HCT116 (cell line): ENCODE results near the gene RUNX2. TPM values are rescaled to one million over a fixed set of nuclear protein-coding genes. Genes with fewer than 3 reads are reported as not detected.

Source experiments
- ATAC-seq: fragments of 200-7000 bp; cut with Tn5 transposase; 2 replicates; pipeline ENCODE4 v1.9.1; 2020; ENCODE audit warnings: mild to moderate bottlenecking, moderate library complexity
- BruUV-seq: library from RNA; stranded (reverse); fragments of 400-500 nt; replicated peaks from 2 replicates; lab custom pipeline; 2021; lab: Mats Ljungman, UMichigan
- CTCF ChIA-PET: fragments of 300-600 bp; sonication (Branson Sonifier 250); formaldehyde crosslinking; loops from one replicate; lab custom pipeline; 2021; ENCODE audit warnings: antibody characterized with exemption; lab: Charles Lee
- POLR2A ChIA-PET: fragments of 300-600, 350-600 bp; sonication (Branson Sonifier 250); formaldehyde crosslinking; loops from one replicate; lab custom pipeline; 2021; ENCODE audit warnings: antibody characterized with exemption; lab: Charles Lee
- RAD21 ChIA-PET, 2 experiments: fragments of 300-600 bp; sonication (Branson Sonifier 250); formaldehyde crosslinking; loops; one replicate each; lab custom pipeline; 2023; ENCODE audit warnings: low total read pairs in 2 of 2; ENCODE audit not compliant: uncharacterized antibody in 2 of 2, unreplicated experiment in 2 of 2, low non-redundant PET in 1 of 2; lab: Charles Lee
- DNase-seq: peaks from one replicate; pipeline ENCODE4 v3.0.0-alpha.2; 2010; ENCODE audit warnings: low read depth, low spot score
- H2AFZ ChIP-seq: fragments of 200-600 bp; shearing (Covaris generic), sonication (generic); 2 replicates; pipeline ENCODE4 v1.6.1; 2017; ENCODE audit warnings: low read depth, mixed run types, mixed read lengths, antibody characterized with exemption, low read length; ENCODE audit not compliant: poor library complexity, severe bottlenecking
- H3K27ac ChIP-seq: 2 replicates; pipeline ENCODE4 v1.5.1; 2012; ENCODE audit warnings: low read depth, low read length
- H3K27me3 ChIP-seq: fragments of 200-600 bp; sonication (generic); 2 replicates; pipeline ENCODE4 v1.6.1; 2016; ENCODE audit warnings: mixed run types, low read length, mixed read lengths; ENCODE audit not compliant: insufficient read depth
- H3K36me3 ChIP-seq, 2 experiments: fragments of 200-500 bp in 1 of 2; fragments of 200-600 bp in 1 of 2; sonication (Bioruptor generic) in 1 of 2; sonication (generic) in 1 of 2; 2 replicates each; pipeline versions ENCODE4 v1.5.1 to v1.6.1; 2014 to 2016; ENCODE audit warnings: low read length in 2 of 2, inconsistent platforms in 1 of 2, mixed read lengths in 1 of 2, mixed run types in 1 of 2; ENCODE audit not compliant: insufficient read depth in 2 of 2, control insufficient read depth in 1 of 2
- H3K4me1 ChIP-seq, 2 experiments: fragments of 200-600 bp in 1 of 2; sonication (generic) in 1 of 2; 2 replicates each; pipeline versions ENCODE4 v1.5.1 to v1.6.1; 2012 to 2017; ENCODE audit warnings: low read length in 2 of 2, inconsistent platforms in 1 of 2, mild to moderate bottlenecking in 1 of 2, mixed read lengths in 1 of 2, mixed run types in 1 of 2, moderate library complexity in 1 of 2; ENCODE audit not compliant: insufficient read depth in 2 of 2, control insufficient read depth in 1 of 2
- H3K4me2 ChIP-seq: fragments of 200-600 bp; sonication (generic); 2 replicates; pipeline ENCODE4 v1.6.1; 2017; ENCODE audit warnings: mixed run types, low read length, mixed read lengths
- H3K4me3 ChIP-seq, 2 experiments: fragments of 200-600 bp in 1 of 2; sonication (generic) in 1 of 2; replicated peaks in 1 of 2; 2 replicates each; pipeline ENCODE4 v1.5.1; 2011 to 2016; ENCODE audit warnings: low read length in 2 of 2, control low read depth in 1 of 2, low read depth in 1 of 2, mild to moderate bottlenecking in 1 of 2, mixed read lengths in 1 of 2, mixed run types in 1 of 2
- H3K79me2 ChIP-seq: fragments of 200-600 bp; sonication (generic); 2 replicates; pipeline ENCODE4 v1.6.1; 2017; ENCODE audit warnings: mild to moderate bottlenecking, mixed run types, low read length, moderate library complexity, mixed read lengths; ENCODE audit not compliant: insufficient read depth
- H3K9ac ChIP-seq: fragments of 200-600 bp; sonication (generic); 2 replicates; pipeline ENCODE4 v1.6.1; 2016; ENCODE audit warnings: low read length, mixed read lengths
- H3K9me2 ChIP-seq: fragments of 200-600 bp; sonication (generic), shearing (Covaris generic); 2 replicates; pipeline ENCODE4 v1.6.1; 2017; ENCODE audit warnings: mixed run types, mild to moderate bottlenecking, moderate library complexity; ENCODE audit not compliant: insufficient read depth
- H3K9me3 ChIP-seq, 2 experiments: fragments of 200-500 bp in 1 of 2; fragments of 200-600 bp in 1 of 2; sonication (Bioruptor generic) in 1 of 2; sonication (generic) in 1 of 2; 2 replicates each; pipeline ENCODE4 v1.6.1; 2014 to 2017; ENCODE audit warnings: low read length in 2 of 2, mixed read lengths in 2 of 2, inconsistent platforms in 1 of 2, low read depth in 1 of 2, mild to moderate bottlenecking in 1 of 2, mixed run types in 1 of 2, moderate library complexity in 1 of 2; ENCODE audit not compliant: control insufficient read depth in 1 of 2, insufficient read depth in 1 of 2
- H4K20me1 ChIP-seq: fragments of 200-600 bp; sonication (generic), shearing (Covaris generic); 2 replicates; pipeline ENCODE4 v1.6.1; 2017; ENCODE audit warnings: mixed run types, mild to moderate bottlenecking, moderate library complexity; ENCODE audit not compliant: insufficient read depth
- ATF3 ChIP-seq: IDR thresholded peaks from 2 replicates; pipeline ENCODE4 v1.6.1; 2012
- CBX3 ChIP-seq: IDR thresholded peaks from 2 replicates; pipeline ENCODE4 v1.6.1; 2012; ENCODE audit warnings: low read depth
- CTCF ChIP-seq, 3 experiments: fragments of 200-600 bp in 1 of 3; sonication (generic) in 1 of 3; IDR thresholded peaks in 2 of 3; conservative IDR thresholded peaks in 1 of 3; 2 replicates each; pipeline ENCODE4 v1.5.1; 2012 to 2017; ENCODE audit warnings: low read depth in 2 of 3, low read length in 2 of 3, antibody characterized with exemption in 1 of 3, borderline replicate concordance in 1 of 3, control low read depth in 1 of 3, mild to moderate bottlenecking in 1 of 3, mixed read lengths in 1 of 3, mixed run types in 1 of 3, moderate library complexity in 1 of 3; ENCODE audit not compliant: insufficient read depth in 1 of 3
- ELF1 ChIP-seq: IDR thresholded peaks from 2 replicates; pipeline ENCODE4 v1.6.1; 2012; ENCODE audit warnings: low read depth, borderline replicate concordance
- EZH2 ChIP-seq: fragments of 200-600 bp; sonication (generic); IDR thresholded peaks from 2 replicates; pipeline ENCODE4 v1.6.1; 2017; ENCODE audit warnings: antibody characterized with exemption, mixed run types
- EZH2phosphoT487 ChIP-seq: fragments of 200-600 bp; IDR thresholded peaks from 2 replicates; pipeline ENCODE4 v1.6.1; 2018; ENCODE audit warnings: antibody characterized with exemption, borderline replicate concordance
- FOSL1 ChIP-seq: IDR thresholded peaks from 2 replicates; pipeline ENCODE4 v1.6.1; 2012; ENCODE audit warnings: low read depth
- MAX ChIP-seq: IDR thresholded peaks from 2 replicates; pipeline ENCODE4 v1.6.1; 2012
- POLR2AphosphoS5 ChIP-seq: IDR thresholded peaks from 2 replicates; pipeline ENCODE4 v1.6.1; 2011; ENCODE audit warnings: mild to moderate bottlenecking, low read depth, low read length, moderate library complexity
- SP1 ChIP-seq: IDR thresholded peaks from 2 replicates; pipeline ENCODE4 v1.6.1; 2012; ENCODE audit warnings: low read depth
- SRF ChIP-seq: IDR thresholded peaks from 2 replicates; pipeline ENCODE4 v1.6.1; 2012; ENCODE audit warnings: low read depth
- YY1 ChIP-seq: IDR thresholded peaks from 2 replicates; pipeline ENCODE4 v1.6.1; 2011; ENCODE audit warnings: low read length, low read depth, moderate library complexity, mild to moderate bottlenecking; ENCODE audit not compliant: insufficient replicate concordance; ENCODE audit errors: extremely low read depth
- ZFX ChIP-seq: fragments of 450-650 bp; IDR thresholded peaks from 2 replicates; pipeline ENCODE4 v1.6.1; 2017
- ZNF274 ChIP-seq: fragments of 200-500 bp; sonication (Bioruptor generic); IDR thresholded peaks from 2 replicates; pipeline ENCODE4 v1.6.1; 2014; ENCODE audit warnings: mild to moderate bottlenecking, low read depth, low read length, inconsistent platforms
- intact Hi-C: fragments of 100-400 bp; cut with micrococcal nuclease; formaldehyde crosslinking; loops from 2 replicates; pipeline ENCODE4 v1.10.0; 2022
- total RNA-seq: library from RNA; stranded (reverse); gene quantifications from one replicate; pipeline ENCODE4 v1.2.1, GENCODE V29; 2021; ENCODE audit not compliant: unreplicated experiment

The RUNX2 gene
- total RNA-seq, 1 experiment from 2014 or later = 1.1 TPM

- Histone ChIP-seq H3K9me2 (no peaks in the 10 kb centered on the region), H3K9me3 (no peaks in the 10 kb centered on the region), H3K27me3 (no peaks in the 10 kb centered on the region), H3K9ac (no peak overlapping the region), H3K27ac (no peak overlapping the region), H3K4me2 (no peak overlapping the region), H3K79me2 (no peaks in the 10 kb centered on the region)
- POLR2A ChIA-PET = no interaction called here
- intact Hi-C loops = no loop called here
- TF ChIP-seq EZH2phosphoT487 (no peak), MAX (no peak), EZH2 (no peak), POLR2AphosphoS5 (no peak), FOSL1 (no peak), CTCF (IDR thresholded peaks at IDR 0.05 in 2 of 3, conservative IDR thresholded peaks at IDR 0.05 in 1 of 3; ENCODE audit: borderline replicate concordance in 1 of 3, insufficient read depth in 1 of 3, low read depth in 2 of 3, low read length in 2 of 3) (no peak)
- TF ChIP-seq, all 23 proteins: peak for 0
- Histone ChIP-seq H3K4me1 (no peaks in the 10 kb centered on the region), H2AFZ (no peak overlapping the region), H3K36me3 (no peaks in the 10 kb centered on the region), H4K20me1 (no peaks in the 10 kb centered on the region), H3K4me3 (no peak overlapping the region)
- no peak for ATAC-seq
- BruUV-seq = no TSS peak
- ChIA-PET CTCF (no interaction called here), RAD21 (no interaction called here)
- no peak for DNase-seq
Measured at GRCh38 chr6:45557454-45557853, 229.3 kb downstream of the RUNX2 start.

GRCh38 chr6:45558858-45559257 lies 230.7 kb downstream of the RUNX2 start:
- H3K9me3 ChIP-seq = no peaks in the 10 kb centered on the region
- RAD21 ChIA-PET = no interaction called here
- TF ChIP-seq POLR2AphosphoS5 (no peak), SP1 (no peak), ATF3 (no peak), SRF (no peak), ZFX (no peak), MAX (no peak), FOSL1 (no peak), CBX3 (no peak), ZNF274 (no peak), ELF1 (no peak), YY1 (no peak), EZH2 (no peak)
- TF ChIP-seq, all 23 proteins: peak for 0
- Histone ChIP-seq H3K9ac (no peak overlapping the region), H3K36me3 (no peaks in the 10 kb centered on the region), H3K9me2 (no peaks in the 10 kb centered on the region), H3K4me1 (no peaks in the 10 kb centered on the region), H3K4me3 (no peak overlapping the region), H2AFZ (no peak overlapping the region), H3K79me2 (no peaks in the 10 kb centered on the region), H3K27ac (no peak overlapping the region), H3K4me2 (no peak overlapping the region), H4K20me1 (no peaks in the 10 kb centered on the region), H3K27me3 (no peaks in the 10 kb centered on the region)
- ChIA-PET POLR2A (no interaction called here), CTCF (no interaction called here)
- DNase-seq (no peak), ATAC-seq (no peak)
- no TSS peak for BruUV-seq
- intact Hi-C loops = no loop called here
